WTC11 (cell line): Measurements from ENCODE around the gene KCNA5. TPM values are rescaled to one million over a fixed set of nuclear protein-coding genes. Genes with fewer than 3 reads are reported as not detected.

Experiments
- ATAC-seq: fragments of 200-7000 bp; cut with Tn5 transposase; 2 replicates; pipeline ENCODE4 v1.10.0; 2021; ENCODE audit warnings: mild to moderate bottlenecking, moderate library complexity
- CTCF ChIA-PET: fragments of 300-600 bp; sonication (Branson Sonifier 250); formaldehyde crosslinking; loops from one replicate; lab custom pipeline; 2021; ENCODE audit warnings: antibody characterized with exemption; lab: Charles Lee
- POLR2A ChIA-PET: fragments of 350-600 bp; sonication (Branson Sonifier 250); formaldehyde crosslinking; loops from one replicate; lab custom pipeline; 2021; ENCODE audit warnings: antibody characterized with exemption; lab: Charles Lee
- DNase-seq: peaks from one replicate; pipeline ENCODE4 v3.0.0; 2021; ENCODE audit warnings: low spot score
- H3K27ac Mint-ChIP-seq: 2 replicates; pipeline ENCODE4 v1.8.0; 2021; ENCODE audit warnings: mixed read lengths
- H3K27me3 Mint-ChIP-seq: 2 replicates; pipeline ENCODE4 v1.8.0; 2021; ENCODE audit warnings: low read depth, mild to moderate bottlenecking, moderate library complexity, mixed read lengths
- H3K36me3 Mint-ChIP-seq: 2 replicates; pipeline ENCODE4 v1.8.0; 2021; ENCODE audit warnings: mixed read lengths
- H3K4me1 Mint-ChIP-seq: 2 replicates; pipeline ENCODE4 v1.8.0; 2022; ENCODE audit warnings: mixed read lengths
- H3K4me3 Mint-ChIP-seq: 2 replicates; pipeline ENCODE4 v1.8.0; 2021; ENCODE audit warnings: mild to moderate bottlenecking, moderate library complexity, mixed read lengths
- H3K9me3 Mint-ChIP-seq: 2 replicates; pipeline ENCODE4 v1.8.0; 2021; ENCODE audit warnings: mixed read lengths
- AR ChIP-seq: fragments of 250-450 bp; sonication (Bioruptor Pico); IDR thresholded peaks from 2 replicates; pipeline ENCODE4 v1.9.0; 2021; ENCODE audit warnings: mild to moderate bottlenecking
- CTCF ChIP-seq: fragments of 200-600 bp; IDR thresholded peaks from 2 replicates; pipeline ENCODE4 v1.8.0; 2022; ENCODE audit warnings: antibody characterized with exemption
- E2F4 ChIP-seq: sonication (generic); formaldehyde crosslinking; IDR thresholded peaks from 2 replicates; pipeline ENCODE4 v1.8.1; 2022; ENCODE audit warnings: low read depth, mild to moderate bottlenecking, moderate library complexity, missing genetic modification reagents, borderline replicate concordance
- ETV6 ChIP-seq: sonication (generic); formaldehyde crosslinking; IDR thresholded peaks from 2 replicates; pipeline ENCODE4 v1.8.1; 2022; ENCODE audit warnings: mild to moderate bottlenecking, missing genetic modification reagents
- PRDM15 ChIP-seq: sonication (generic); formaldehyde crosslinking; IDR thresholded peaks from 2 replicates; pipeline ENCODE4 v1.8.0; 2022; ENCODE audit warnings: missing genetic modification reagents
- total RNA-seq: library from RNA; stranded (reverse); gene quantifications from 3 replicates; pipeline ENCODE4 v1.2.3, GENCODE V29; 2021

Gene KCNA5
- total RNA-seq, 1 experiment from 2014 or later = 0.22 TPM

GRCh38 chr12:5071496-5071895 lies 27.8 kb downstream of the KCNA5 start:
- ChIA-PET CTCF (interaction anchor here (0.6 to 3.6 kb wide), 21 partner anchors 9 to 361 kb away, joined by 3 to 29 read pairs (median 4); partner anchors contain the start of gene KCNA5), POLR2A (no interaction called here)
- Mint-ChIP-seq H3K27ac (no peak overlapping the region), H3K4me3 (no peak overlapping the region), H3K27me3 (peaks cover 5% of the 10 kb centered on the region), H3K36me3 (no peaks in the 10 kb centered on the region), H3K9me3 (no peaks in the 10 kb centered on the region), H3K4me1 (peaks cover 21% of the 10 kb centered on the region)
- peak; percentile 73 for ATAC-seq
- DNase-seq = no peak
- TF ChIP-seq PRDM15 (CRISPR knock-in tag) (peak; percentile 74), CTCF (no peak)

- peaks cover 21% of the 10 kb centered on the region for H3K4me1 Mint-ChIP-seq
- no peaks in the 10 kb centered on the region for H3K36me3 Mint-ChIP-seq
- H3K27ac Mint-ChIP-seq = no peak overlapping the region
- peaks cover 5% of the 10 kb centered on the region for H3K27me3 Mint-ChIP-seq
- no peak for TF ChIP-seq AR (CRISPR knock-in tag)
- TF ChIP-seq ETV6 (CRISPR knock-in tag) = no peak
- TF ChIP-seq, all 79 proteins: peak for 0
- ATAC-seq (no peak), DNase-seq (no peak)
- ChIA-PET POLR2A (no interaction called here), CTCF (interaction anchor here (1.1 to 3.6 kb wide), 9 partner anchors 8 to 217 kb away, joined by 3 to 29 read pairs (median 7); partner anchors contain the start of gene KCNA5)
- H3K9me3 Mint-ChIP-seq = no peaks in the 10 kb centered on the region
- no peak overlapping the region for H3K4me3 Mint-ChIP-seq
Observed at GRCh38 chr12:5072311-5072710, 28.6 kb downstream of the KCNA5 start.

GRCh38 chr12:5073054-5073453 lies 29.4 kb downstream of the KCNA5 start:
- no peak for ATAC-seq
- TF ChIP-seq E2F4 (CRISPR knock-in tag) (no peak), PRDM15 (CRISPR knock-in tag) (no peak)
- TF ChIP-seq, all 79 proteins: peak for 0

More at GRCh38 chr12:5073054-5073453, 29.4 kb downstream of the KCNA5 start:
- H3K27me3 Mint-ChIP-seq = peaks cover 5% of the 10 kb centered on the region
- H3K9me3 Mint-ChIP-seq = no peaks in the 10 kb centered on the region
- no peak overlapping the region for H3K27ac Mint-ChIP-seq
- POLR2A ChIA-PET = no interaction called here
- no peaks in the 10 kb centered on the region for H3K36me3 Mint-ChIP-seq
- no peak for DNase-seq
- H3K4me1 Mint-ChIP-seq = peaks cover 21% of the 10 kb centered on the region
- CTCF ChIA-PET = interaction anchor here (1.4 to 2.5 kb wide), 2 partner anchors 23 to 218 kb away, joined by 3 to 15 read pairs; no protein-coding TSS in a partner anchor
- H3K4me3 Mint-ChIP-seq = no peak overlapping the region
